ENCODE data around the gene TMEM266.
"Not testable (repeated sequence)": the region's sequence is repeated elsewhere in the genome, so short reads cannot be mapped to it uniquely, and the experiment has no call there.

TMEM266 gene

GRCh38 chr15:76059320-76060117, at the start of gene TMEM266:
TMEM266 (plus strand) TSS chr15:76059985; CDS start chr15:76134264, 74,279 bp downstream.
- no peak within 1 kb of the TSS for H3K27ac ChIP-seq
- no peak for DNase-seq (ENCODE audit: low spot score)
- no peak for TF ChIP-seq CTCF (IDR thresholded peaks at IDR 0.05)

GRCh38 chr15:76010613-76011012, 49.2 kb upstream of the TMEM266 start:
- no peak for TF ChIP-seq CTCF (IDR thresholded peaks at IDR 0.05)
- DNase-seq (ENCODE audit: low spot score): no peak
- Histone ChIP-seq H3K4me3 (no peak overlapping the region), H3K27ac (no peak overlapping the region)

More at GRCh38 chr15:76059320-76060117, at the start of gene TMEM266:
- H3K4me3 ChIP-seq: peak within 1 kb of the TSS; percentile 85

- Histone ChIP-seq H3K27ac (no peak within 1 kb of the TSS), H3K4me3 (peak within 1 kb of the TSS; percentile 28)
- no peak for DNase-seq (ENCODE audit: low spot score)
- TF ChIP-seq CTCF (IDR thresholded peaks at IDR 0.05): no peak
Observed at GRCh38 chr15:76011627-76012551, 47.9 kb upstream of the TMEM266 start, which contains the start of gene NRG4. NRG4 (minus strand) TSS chr15:76012424; CDS start chr15:76011230, 1,194 bp downstream.

GRCh38 chr15:76013470-76013869, 46.3 kb upstream of the TMEM266 start:
- H3K27ac ChIP-seq; DNase-seq (ENCODE audit: low spot score); H3K4me3 ChIP-seq: not testable (repeated sequence)

GRCh38 chr15:76024021-76024768, 35.6 kb upstream of the TMEM266 start:
- no peak overlapping the region for H3K27ac ChIP-seq
- H3K4me3 ChIP-seq: no peak overlapping the region
- DNase-seq (ENCODE audit: low spot score): no peak
- TF ChIP-seq CTCF (IDR thresholded peaks at IDR 0.05): no peak

- H3K27ac ChIP-seq: no peak overlapping the region
- H3K4me3 ChIP-seq: no peak overlapping the region
- TF ChIP-seq CTCF (IDR thresholded peaks at IDR 0.05): no peak
- no peak for DNase-seq (ENCODE audit: low spot score)
Observed at GRCh38 chr15:76032046-76032445, 27.7 kb upstream of the TMEM266 start.

GRCh38 chr15:76033438-76033837, 26.3 kb upstream of the TMEM266 start:
- no peak for TF ChIP-seq CTCF (IDR thresholded peaks at IDR 0.05)
- no peak overlapping the region for H3K4me3 ChIP-seq

More at GRCh38 chr15:76033438-76033837, 26.3 kb upstream of the TMEM266 start:
- H3K27ac ChIP-seq: no peak overlapping the region
- no peak for DNase-seq (ENCODE audit: low spot score)
